Measurements from ENCODE around the gene ANXA11. TPM values are rescaled to one million over a fixed set of nuclear protein-coding genes. Genes with fewer than 3 reads are reported as not detected.
A peak's percentile ranks its signal among the peaks of the same experiment; 100 is the strongest.

The ANXA11 gene
- total RNA-seq, 4 donors from 2014 or later: 134 to 247 (median 219) TPM

DNA sequence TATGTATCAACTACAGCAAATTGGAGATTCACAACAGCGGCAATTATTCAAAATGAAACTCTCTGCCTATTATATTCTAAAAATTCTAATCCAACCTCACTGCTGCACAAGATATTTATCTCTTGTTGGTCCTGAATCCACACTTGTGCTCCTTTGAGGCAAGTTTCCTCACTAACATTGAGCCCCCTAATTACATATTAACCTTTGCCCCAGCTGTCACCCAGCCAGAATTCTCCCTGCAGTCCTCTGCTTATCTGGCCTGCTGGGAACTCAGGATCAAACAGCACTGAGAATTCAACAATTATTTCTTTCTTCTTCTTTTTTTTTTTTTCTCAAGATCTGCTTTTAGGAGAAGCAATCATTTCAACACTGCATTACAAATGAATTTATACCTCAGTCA, 94.4 kb downstream of the ANXA11 start:
- Histone ChIP-seq H3K4me1 (no peaks in the 10 kb centered on the region), H3K36me3 (no peaks in the 10 kb centered on the region), H3K4me3 (no peak overlapping the region), H3K27ac (no peak overlapping the region), H3K9me3 (peaks cover 7 to 19% of the 10 kb centered on the region in 2 donors), H3K27me3 (no peaks in the 10 kb centered on the region)
- DNase-seq: no peak
- intact Hi-C loops (cut with DNase I; ENCODE audit: low total_unique reads) (no loop called here), in situ Hi-C loops (cut with MboI; ENCODE audit: low pct_ligation_motif_present in 1 of 4, low pct_unique_long_range_greater_than_20kb in 1 of 4, low sequenced_read_pairs in 3 of 4) (loop anchor here in 1 of 4 donors (25.0 kb wide), 1 partner anchor 99 kb away; no protein-coding TSS in a partner anchor)
- WGBS, 2 donors (ENCODE audit: low coverage in 1 of 2): 85% methylated on average over 1 of the region's 1 CpG; no CpG with 5 or more reads in 1 of the 2 donors
- TF ChIP-seq POLR2AphosphoS5 (IDR thresholded peaks at IDR 0.05) (no peak), EP300 (IDR thresholded peaks at IDR 0.05; ENCODE audit: low read depth) (no peak), POLR2A (IDR thresholded peaks at IDR 0.05) (no peak)
- TF ChIP-seq, protein P1, sequence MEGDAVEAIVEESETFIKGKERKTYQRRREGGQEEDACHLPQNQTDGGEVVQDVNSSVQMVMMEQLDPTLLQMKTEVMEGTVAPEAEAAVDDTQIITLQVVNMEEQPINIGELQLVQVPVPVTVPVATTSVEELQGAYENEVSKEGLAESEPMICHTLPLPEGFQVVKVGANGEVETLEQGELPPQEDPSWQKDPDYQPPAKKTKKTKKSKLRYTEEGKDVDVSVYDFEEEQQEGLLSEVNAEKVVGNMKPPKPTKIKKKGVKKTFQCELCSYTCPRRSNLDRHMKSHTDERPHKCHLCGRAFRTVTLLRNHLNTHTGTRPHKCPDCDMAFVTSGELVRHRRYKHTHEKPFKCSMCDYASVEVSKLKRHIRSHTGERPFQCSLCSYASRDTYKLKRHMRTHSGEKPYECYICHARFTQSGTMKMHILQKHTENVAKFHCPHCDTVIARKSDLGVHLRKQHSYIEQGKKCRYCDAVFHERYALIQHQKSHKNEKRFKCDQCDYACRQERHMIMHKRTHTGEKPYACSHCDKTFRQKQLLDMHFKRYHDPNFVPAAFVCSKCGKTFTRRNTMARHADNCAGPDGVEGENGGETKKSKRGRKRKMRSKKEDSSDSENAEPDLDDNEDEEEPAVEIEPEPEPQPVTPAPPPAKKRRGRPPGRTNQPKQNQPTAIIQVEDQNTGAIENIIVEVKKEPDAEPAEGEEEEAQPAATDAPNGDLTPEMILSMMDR (IDR thresholded peaks at IDR 0.05): no peak

DNA sequence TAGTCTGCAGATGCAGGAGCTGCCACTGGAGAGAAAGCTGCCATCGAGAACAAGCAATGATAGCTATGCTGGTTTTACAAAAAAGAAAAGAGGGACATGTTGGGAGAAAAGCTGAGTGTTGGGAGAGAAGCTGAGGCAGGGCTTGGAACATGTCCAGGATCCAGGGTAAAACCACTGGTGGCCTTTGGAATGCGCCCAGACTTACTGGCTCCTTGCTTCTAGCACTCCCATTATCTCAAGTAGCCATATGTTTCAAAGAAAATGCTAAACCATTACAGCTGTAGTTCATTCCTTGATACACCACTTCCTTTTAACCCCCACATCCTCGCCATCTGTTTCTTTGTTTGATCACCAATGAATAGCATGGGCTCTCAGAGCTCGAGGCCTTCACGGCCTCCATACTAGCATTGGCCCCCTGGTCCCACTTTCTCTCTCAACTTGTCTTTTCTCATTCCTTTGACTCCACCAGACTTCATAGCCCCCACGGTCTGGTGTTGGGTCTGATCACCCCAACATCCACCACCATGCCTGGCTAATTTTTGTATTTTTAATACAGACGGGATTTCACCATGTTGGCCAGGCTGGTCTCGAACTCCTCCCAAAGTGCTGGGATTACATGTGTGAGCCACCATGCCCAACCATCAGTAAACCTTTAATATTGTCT, 96.6 kb downstream of the ANXA11 start:
- Histone ChIP-seq H3K4me3 (no peak overlapping the region), H3K27me3 (no peaks in the 10 kb centered on the region), H3K36me3 (no peaks in the 10 kb centered on the region), H3K27ac (no peak overlapping the region), H3K9me3 (peaks cover 7 to 19% of the 10 kb centered on the region in 2 donors), H3K4me1 (no peaks in the 10 kb centered on the region)
- TF ChIP-seq EP300 (IDR thresholded peaks at IDR 0.05; ENCODE audit: low read depth): no peak
- TF ChIP-seq, protein P1 (IDR thresholded peaks at IDR 0.05): no peak
- TF ChIP-seq POLR2AphosphoS5 (IDR thresholded peaks at IDR 0.05): no peak
- no peak for TF ChIP-seq POLR2A (IDR thresholded peaks at IDR 0.05)
- WGBS, 2 donors (ENCODE audit: low coverage in 1 of 2): 81 to 93% methylated on average over 5 to 8 of the region's 8 CpGs
- in situ Hi-C loops (cut with MboI; ENCODE audit: low pct_ligation_motif_present in 1 of 4, low pct_unique_long_range_greater_than_20kb in 1 of 4, low sequenced_read_pairs in 3 of 4): loop anchor here in 1 of 4 donors (25.0 kb wide), 1 partner anchor 96 kb away; no protein-coding TSS in a partner anchor
- intact Hi-C loops (cut with DNase I; ENCODE audit: low total_unique reads): no loop called here
- no peak for DNase-seq

DNA sequence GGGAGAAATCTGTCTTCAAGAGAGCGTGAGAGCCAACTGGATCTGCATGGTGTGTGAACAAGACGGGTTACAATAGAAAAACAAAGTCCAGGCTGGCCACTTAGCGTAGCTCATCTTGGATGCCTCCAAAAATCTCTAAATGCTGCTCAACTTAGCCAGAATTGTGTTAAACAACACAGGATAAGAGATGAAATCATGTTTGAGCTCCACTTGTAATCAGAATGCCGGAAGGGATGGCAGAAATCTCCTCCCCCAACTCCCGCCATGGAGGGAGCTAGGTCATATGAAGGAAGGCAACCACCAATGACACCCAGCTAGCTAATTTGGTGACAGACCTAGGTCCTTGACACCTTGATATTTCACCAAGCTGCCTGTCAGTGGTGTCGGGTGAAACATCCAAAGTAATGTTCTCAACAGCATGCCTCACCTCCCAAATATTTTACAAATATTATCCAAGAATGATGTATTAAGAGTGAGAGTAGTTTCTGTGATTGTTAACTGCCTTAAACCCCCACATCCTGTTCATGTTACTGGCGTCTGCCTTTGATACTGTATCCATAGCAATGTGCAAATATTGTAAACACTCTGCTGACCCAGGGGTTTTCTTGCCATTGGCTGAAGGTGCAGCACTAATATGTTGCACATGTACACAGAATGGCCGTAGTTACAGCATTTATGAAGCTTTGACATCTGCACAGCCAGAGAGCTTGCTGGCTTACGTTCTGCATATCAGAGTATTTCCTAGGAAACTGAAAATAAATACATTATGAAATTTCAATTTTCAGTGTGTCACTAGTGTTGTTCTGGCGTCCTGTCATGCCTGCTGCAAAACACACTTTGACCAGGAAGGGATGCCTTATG, 101.0 kb downstream of the ANXA11 start:
- Histone ChIP-seq H3K4me3 (no peak overlapping the region), H3K27ac (peak overlapping the region in 2 of 4 donors; percentile 3 to 31)
- DNase-seq: no peak

More for the DNA sequence above, 101.0 kb downstream of the ANXA11 start:
- no peaks in the 10 kb centered on the region for H3K27me3 ChIP-seq
- no peak for TF ChIP-seq EP300 (IDR thresholded peaks at IDR 0.05; ENCODE audit: low read depth)
- TF ChIP-seq, protein P1 (IDR thresholded peaks at IDR 0.05): no peak
- no peak for TF ChIP-seq POLR2AphosphoS5 (IDR thresholded peaks at IDR 0.05)
- no peak for TF ChIP-seq POLR2A (IDR thresholded peaks at IDR 0.05)
- in situ Hi-C loops (cut with MboI; ENCODE audit: low pct_ligation_motif_present in 1 of 4, low pct_unique_long_range_greater_than_20kb in 1 of 4, low sequenced_read_pairs in 3 of 4) (loop anchor here in 1 of 4 donors (25.0 kb wide), 1 partner anchor 92 kb away; no protein-coding TSS in a partner anchor), intact Hi-C loops (cut with DNase I; ENCODE audit: low total_unique reads) (no loop called here)
- peaks cover 7 to 16% of the 10 kb centered on the region in 2 donors for H3K9me3 ChIP-seq
- H3K4me1 ChIP-seq: no peaks in the 10 kb centered on the region
- no peaks in the 10 kb centered on the region for H3K36me3 ChIP-seq
- WGBS, 2 donors (ENCODE audit: low coverage in 1 of 2): 3 to 41% methylated on average over 3 to 10 of the region's 10 CpGs

Small RNAs within 50 kb of the gene (small RNA-seq; reads per million reads assigned to genes)
- gene RPS12P2: 0 reads per million in 4 donors

Other genes with a start within 250 kb of the ANXA11 start
- gene TMEM254, start 126.9 kb downstream of the ANXA11 start, total RNA-seq: 10 to 100 TPM in 2 of 4 donors, 1 to 10 TPM in 2; 3.0 to 33.7 (median 10.4) TPM
- gene PLAC9, start 72.8 kb downstream of the ANXA11 start, total RNA-seq: 1 to 10 TPM in 3 of 4 donors, not detected in 1; 1.7 to 6.6 (median 5.7) TPM
- gene MAT1A, start 84.1 kb upstream of the ANXA11 start, total RNA-seq: 1 to 10 TPM in 1 of 4 donors, under 1 TPM in 1, not detected in 2; 0.14 to 1.5 TPM
- gene DYDC1, start 151.2 kb upstream of the ANXA11 start, total RNA-seq: not detected
- gene DYDC2, start 151.2 kb upstream of the ANXA11 start, total RNA-seq: not detected
- 10 to 100 TPM; 21.7 to 64.6 (median 38.7) TPM for gene PRXL2A, start 203.0 kb upstream of the ANXA11 start, total RNA-seq
- gene TSPAN14, start 248.8 kb upstream of the ANXA11 start, total RNA-seq: 10 to 100 TPM; 18.9 to 72.9 (median 55.8) TPM